AG04450 (cell line): ENCODE data around the gene ZKSCAN1. TPM values are rescaled to one million over a fixed set of nuclear protein-coding genes. Genes with fewer than 3 reads are reported as not detected.
"Not testable (repeated sequence)": the region's sequence is repeated elsewhere in the genome, so short reads cannot be mapped to it uniquely, and the experiment has no call there.

Experiments used
- CTCF ChIA-PET: fragments of 300-600, 350-600 bp; formaldehyde crosslinking; extraction: SDS; loops from one replicate; lab custom pipeline; 2022; ENCODE audit warnings: antibody characterized with exemption, inconsistent platforms; lab: Charles Lee
- POLR2A ChIA-PET: fragments of 350-600 bp; formaldehyde crosslinking; extraction: SDS; loops from one replicate; lab custom pipeline; 2021; ENCODE audit warnings: antibody characterized with exemption, inconsistent platforms; lab: Yijun Ruan, JAX
- DNase-seq: peaks from one replicate; pipeline ENCODE4 v3.0.0-alpha.2; 2011; ENCODE audit warnings: low read depth, low spot score
- H3K27ac ChIP-seq: one replicate; pipeline ENCODE4 v1.5.1; 2012; ENCODE audit warnings: low read depth, low read length, control low read depth
- H3K27me3 ChIP-seq: one replicate; pipeline ENCODE4 v1.6.0; 2012; ENCODE audit warnings: low read length; ENCODE audit not compliant: control insufficient read depth, insufficient read depth
- H3K4me3 ChIP-seq: 2 replicates; pipeline ENCODE4 v1.5.1; 2011; ENCODE audit warnings: mild to moderate bottlenecking, low read depth, low read length, control low read depth
- H3K9me3 ChIP-seq: 2 replicates; pipeline ENCODE4 v1.5.1; 2012; ENCODE audit warnings: low read length; ENCODE audit not compliant: control insufficient read depth, insufficient read depth
- CTCF ChIP-seq: IDR thresholded peaks from 2 replicates; pipeline ENCODE4 v1.5.1; 2011; ENCODE audit warnings: low read depth, low read length, control low read depth, inconsistent platforms
- polyA plus RNA-seq: library from polyadenylated mRNA; depleted of rRNA; stranded (reverse); fragments of >200 nt; gene quantifications from 2 replicates; pipeline ENCODE4 v1.2.3, GENCODE V29; 2011

ZKSCAN1 gene
- polyA plus RNA-seq, 1 experiment = 42.7 TPM

DNA sequence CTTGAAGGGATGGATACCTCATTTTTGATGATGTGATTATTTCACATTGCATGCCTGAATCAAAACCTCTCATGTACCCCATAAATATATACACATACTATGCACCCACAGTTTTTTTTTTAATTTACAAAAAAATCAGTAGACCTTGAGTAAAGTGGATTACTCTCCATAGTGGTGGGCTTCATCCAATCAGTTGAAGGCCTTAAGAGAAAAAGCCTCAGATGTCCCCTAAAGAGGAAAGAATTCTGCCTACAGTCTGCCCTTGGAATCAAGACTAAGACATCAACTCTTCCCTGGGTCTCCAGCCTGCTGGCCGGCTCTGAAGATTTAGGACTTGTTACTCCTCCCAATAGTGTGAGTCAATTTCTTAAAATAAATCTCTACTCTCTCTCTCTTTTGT, 40.7 kb upstream of the ZKSCAN1 start:
- Histone ChIP-seq H3K4me3 (no peak overlapping the region), H3K9me3 (no peaks in the 10 kb centered on the region), H3K27ac (no peak overlapping the region), H3K27me3 (peaks cover 12% of the 10 kb centered on the region)
- ChIA-PET POLR2A (no interaction called here), CTCF (no interaction called here)
- DNase-seq = no peak
- TF ChIP-seq CTCF = no peak

DNA sequence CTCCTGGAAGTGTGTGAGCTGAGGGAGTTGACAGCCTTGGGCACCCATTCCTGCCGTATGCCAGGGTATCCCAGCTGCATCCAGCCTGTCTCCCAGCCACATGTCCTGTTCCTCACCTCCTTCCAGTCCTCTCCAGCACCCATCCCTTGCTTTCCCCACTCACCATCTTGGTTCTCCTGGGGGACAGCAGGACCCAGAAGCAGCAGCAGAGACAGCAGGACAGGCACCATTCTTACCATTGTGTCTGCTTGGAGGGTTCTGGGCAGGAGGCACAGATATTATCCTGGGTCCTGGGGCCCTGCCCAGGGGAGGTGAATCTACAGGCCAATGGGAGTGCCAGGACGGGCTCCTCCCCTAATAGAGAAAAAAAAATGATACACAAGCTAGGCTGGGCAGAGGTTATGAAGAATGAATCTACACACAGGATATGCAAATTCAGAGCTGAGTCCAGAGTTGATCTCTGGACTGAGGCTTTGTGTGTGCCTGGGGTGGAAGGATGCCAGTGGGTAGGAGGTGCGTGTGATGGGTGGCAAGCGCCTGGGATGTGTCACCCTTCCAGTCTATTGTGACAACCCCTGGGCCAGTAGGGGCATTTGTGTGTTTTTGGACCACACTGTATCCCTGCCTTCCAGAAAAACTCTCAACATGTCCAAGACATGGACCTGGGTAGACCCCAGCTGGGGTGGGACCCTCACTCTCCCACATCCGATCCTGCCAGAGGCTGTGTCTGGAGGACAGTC, 39.4 kb upstream of the ZKSCAN1 start, which contains the start of gene AZGP1:
Gene AZGP1, minus strand, starts transcription at position 250 of the 740 bp plus-strand sequence. Its CDS starts 11 bp downstream, at position 239.
- H3K27me3 ChIP-seq = peaks cover 6% of the 10 kb centered on the region
- no peak within 1 kb of the TSS for H3K27ac ChIP-seq
- ChIA-PET POLR2A (no interaction called here), CTCF (interaction anchor here (0.9 kb wide), 1 partner anchor 56 kb away, joined by 5 read pairs; the partner anchor contains the start of gene TRIM4)
- H3K9me3 ChIP-seq = no peaks in the 10 kb centered on the region
- DNase-seq = no peak
- TF ChIP-seq CTCF = no peak
- H3K4me3 ChIP-seq = no peak within 1 kb of the TSS

- Histone ChIP-seq H3K27me3 (peaks cover 5% of the 10 kb centered on the region), H3K9me3 (no peaks in the 10 kb centered on the region), H3K27ac (no peak overlapping the region), H3K4me3 (no peak overlapping the region)
- POLR2A ChIA-PET = no interaction called here
- TF ChIP-seq CTCF = no peak
- CTCF ChIA-PET = interaction anchor here (1.9 kb wide), 1 partner anchor 13 kb away, joined by 12 read pairs; no protein-coding TSS in a partner anchor
- no peak for DNase-seq
Observed at GRCh38 chr7:99976626-99977025, 38.8 kb upstream of the ZKSCAN1 start.

- TF ChIP-seq CTCF = peak; percentile 55
- POLR2A ChIA-PET, DNase-seq, H3K4me3 ChIP-seq, H3K27ac ChIP-seq, H3K9me3 ChIP-seq, H3K27me3 ChIP-seq: not testable (repeated sequence)
- CTCF ChIA-PET = interaction anchor here (0.6 to 1.8 kb wide), 19 partner anchors 10 to 550 kb away, joined by 3 to 24 read pairs (median 4); partner anchors contain the start of gene ZNF3
Observed at GRCh38 chr7:99979814-99980225, 35.6 kb upstream of the ZKSCAN1 start.

DNA sequence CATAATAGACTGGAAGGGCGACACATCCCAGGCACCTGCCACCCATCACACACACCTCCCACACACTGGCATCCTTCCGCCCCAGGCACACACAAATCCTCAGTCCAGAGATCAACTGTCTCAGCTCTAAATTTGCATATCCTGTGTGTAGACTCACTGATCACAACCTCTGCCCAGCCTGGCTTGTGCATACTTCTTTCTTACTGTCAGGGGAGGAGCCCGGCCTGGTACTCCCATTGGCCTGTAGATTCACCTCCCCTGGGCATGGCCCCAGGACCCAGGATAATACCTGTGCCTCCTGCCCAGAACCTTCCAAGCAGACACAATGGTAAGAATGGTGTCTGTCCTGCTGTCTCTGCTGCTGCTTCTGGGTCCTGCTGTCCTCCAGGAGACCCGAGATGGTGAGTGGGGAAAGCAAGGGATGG, 34.9 kb upstream of the ZKSCAN1 start:
- H3K9me3 ChIP-seq, H3K4me3 ChIP-seq, H3K27ac ChIP-seq, DNase-seq, H3K27me3 ChIP-seq, POLR2A ChIA-PET: not testable (repeated sequence)
- CTCF ChIA-PET = interaction anchor here (0.6 to 1.8 kb wide), 10 partner anchors 9 to 421 kb away, joined by 3 to 24 read pairs (median 6); partner anchors contain the start of gene ZNF3

GRCh38 chr7:99981066-99981465, 34.3 kb upstream of the ZKSCAN1 start:
- DNase-seq, H3K27me3 ChIP-seq, H3K9me3 ChIP-seq, H3K27ac ChIP-seq, H3K4me3 ChIP-seq, POLR2A ChIA-PET, CTCF ChIA-PET: not testable (repeated sequence)
